ENCODE data around the gene IGFBP2. TPM values are rescaled to one million over a fixed set of nuclear protein-coding genes. Genes with fewer than 3 reads are reported as not detected.

Gene IGFBP2
- total and polyA plus RNA-seq, 4 experiments from 2014 or later: not detected

Other genes with a start within 250 kb of the IGFBP2 start
- gene SMARCAL1, start 220.9 kb upstream of the IGFBP2 start, total RNA-seq: 10 to 100 TPM; 26.1 to 26.3 TPM
- 10 to 100 TPM; 16.3 to 22.2 TPM for gene SMARCAL1, start 220.9 kb upstream of the IGFBP2 start, polyA plus RNA-seq
- 1,000 to 10,000 TPM; 3,034 to 3,213 TPM for gene RPL37A, start 134.6 kb upstream of the IGFBP2 start, total RNA-seq
- 1,000 to 10,000 TPM; 1,713 to 3,751 TPM for gene RPL37A, start 134.6 kb upstream of the IGFBP2 start, polyA plus RNA-seq
- gene IGFBP5, start 62.1 kb downstream of the IGFBP2 start, total RNA-seq: under 1 TPM in 1 of 2 experiments, not detected in 1; 0.23 TPM
- not detected for gene IGFBP5, start 62.1 kb downstream of the IGFBP2 start, polyA plus RNA-seq
- gene TNP1, start 226.6 kb downstream of the IGFBP2 start, total RNA-seq: not detected
- not detected for gene TNP1, start 226.6 kb downstream of the IGFBP2 start, polyA plus RNA-seq

Measured in CD4-positive, alpha-beta memory T cell (primary cell).